Measurements from ENCODE around the gene KCNMA1.

DNA sequence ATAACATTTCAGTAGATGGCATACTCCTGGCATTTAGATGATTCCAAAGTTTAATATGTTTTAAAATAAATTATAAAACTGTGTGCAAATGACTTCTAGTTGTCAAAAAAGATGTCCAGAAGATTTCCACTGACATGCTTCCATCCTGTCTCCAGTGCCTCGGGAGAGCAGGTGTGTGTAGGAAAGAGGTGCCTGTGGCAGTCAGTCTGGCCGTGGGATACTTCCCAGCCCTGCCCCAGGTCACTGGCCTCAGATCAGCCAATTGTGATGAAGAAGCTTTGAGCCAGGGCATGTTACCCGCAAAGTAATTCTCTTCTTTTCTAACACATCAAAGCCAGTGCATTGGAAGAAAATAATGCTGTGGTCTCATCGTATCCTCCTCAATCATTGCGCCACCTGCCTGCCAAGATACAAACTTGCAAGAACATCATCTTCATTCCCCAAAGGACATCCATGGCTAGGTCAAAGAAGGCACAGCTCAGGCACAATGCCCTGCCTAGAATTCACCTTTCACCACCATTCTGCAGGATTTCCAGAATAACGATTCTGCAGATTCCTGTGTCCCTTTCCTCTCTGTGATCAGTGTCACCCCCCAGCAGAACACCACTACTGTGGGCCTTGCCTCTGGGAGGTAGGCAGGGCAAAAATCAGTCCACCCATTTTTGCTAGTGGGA is 6.3 kb upstream of the KCNMA1 start:
- peak in 10 of 11 experiments; percentile 30 to 72 (median 60) for TF ChIP-seq CTCF (IDR thresholded peaks at IDR 0.05 in 8 of 11, conservative IDR thresholded peaks at IDR 0.05 in 3 of 11)
- TF ChIP-seq POLR2A (IDR thresholded peaks at IDR 0.05) = no peak
